B cell (primary cell): ENCODE data around the gene DNAH2. TPM values are rescaled to one million over a fixed set of nuclear protein-coding genes. Genes with fewer than 3 reads are reported as not detected.
A peak's percentile ranks its signal among the peaks of the same experiment; 100 is the strongest.

ENCODE experiments used
- ATAC-seq: fragments of 200-7000 bp; cut with Tn5 transposase; one replicate; pipeline ENCODE4 v1.10.0; 2021; ENCODE audit warnings: low read depth, mild to moderate bottlenecking, moderate number of reproducible peaks, moderate library complexity
- CTCF ChIA-PET: fragments of 350-600 bp; sonication (Branson Sonifier 250); formaldehyde crosslinking; loops from one replicate; lab custom pipeline; 2021; ENCODE audit warnings: antibody characterized with exemption, inconsistent platforms; lab: Charles Lee
- POLR2A ChIA-PET: fragments of 350-600 bp; sonication (Branson Sonifier 250); formaldehyde crosslinking; loops from one replicate; lab custom pipeline; 2021; ENCODE audit warnings: antibody characterized with exemption; lab: Charles Lee
- DNase-seq: peaks from one replicate; pipeline ENCODE4 v3.0.0; 2013
- H2AFZ ChIP-seq: 2 replicates; pipeline ENCODE4 v1.6.1; 2012; ENCODE audit warnings: mild to moderate bottlenecking, low read depth, low read length; ENCODE audit not compliant: insufficient read depth, poor library complexity, severe bottlenecking
- H3K27ac ChIP-seq, 2 donors: 1 replicate in 1 of 2; 2 replicates in 1 of 2; pipeline ENCODE4 v1.5.1; 2012 to 2013; ENCODE audit warnings: low read length in 2 of 2, mild to moderate bottlenecking in 2 of 2, moderate library complexity in 1 of 2
- H3K27me3 ChIP-seq, 4 experiments: fragments of 200-600 bp in 1 of 4; sonication (generic) in 1 of 4; replicated peaks in 1 of 4; 1 replicate in 2 of 4; 2 replicates in 2 of 4; pipeline versions ENCODE4 v1.6.1 to v1.7.0; 2013 to 2016; ENCODE audit warnings: low read length in 3 of 4, mild to moderate bottlenecking in 2 of 4, mixed read lengths in 1 of 4, moderate library complexity in 1 of 4; ENCODE audit not compliant: insufficient read depth in 4 of 4, control insufficient read depth in 3 of 4; ENCODE audit errors: control extremely low read depth in 1 of 4
- H3K36me3 ChIP-seq, 2 experiments: replicated peaks in 1 of 2; 1 replicate in 1 of 2; 2 replicates in 1 of 2; pipeline versions ENCODE4 v1.6.1 to v1.7.1; 2013; ENCODE audit warnings: low read length in 1 of 2; ENCODE audit not compliant: insufficient read depth in 2 of 2, control insufficient read depth in 1 of 2; ENCODE audit errors: control extremely low read depth in 1 of 2, extremely low read depth in 1 of 2
- H3K4me1 ChIP-seq, 2 donors: fragments of 200-600 bp in 1 of 2; sonication (generic) in 1 of 2; 1 replicate in 1 of 2; 2 replicates in 1 of 2; pipeline versions ENCODE4 v1.5.1 to v1.6.1; 2013 to 2017; ENCODE audit warnings: low read length in 2 of 2; ENCODE audit not compliant: control insufficient read depth in 2 of 2, insufficient read depth in 2 of 2
- H3K4me2 ChIP-seq: replicated peaks from 2 replicates; pipeline ENCODE3; 2012; ENCODE audit warnings: mild to moderate bottlenecking, low read depth, low read length; ENCODE audit not compliant: poor library complexity, severe bottlenecking
- H3K4me3 ChIP-seq, 5 experiments: fragments of 200-600 bp in 1 of 5; sonication (generic) in 1 of 5; 1 replicate in 3 of 5; 2 replicates in 2 of 5; pipeline versions ENCODE4 v1.5.1 to v1.7.0; 2011 to 2016; ENCODE audit warnings: low read length in 4 of 5, mild to moderate bottlenecking in 4 of 5, low read depth in 2 of 5, control low read depth in 1 of 5, moderate library complexity in 1 of 5; ENCODE audit not compliant: insufficient read depth in 1 of 5; ENCODE audit errors: control extremely low read depth in 1 of 5, extremely low read depth in 1 of 5
- H3K79me2 ChIP-seq: fragments of 200-600 bp; sonication (generic); one replicate; pipeline ENCODE4 v1.6.0; 2016; ENCODE audit warnings: low read length; ENCODE audit not compliant: control insufficient read depth, insufficient read depth
- H3K9ac ChIP-seq: fragments of 200-600 bp; sonication (generic); 2 replicates; pipeline ENCODE4 v1.6.1; 2017; ENCODE audit warnings: mild to moderate bottlenecking, low read length, moderate library complexity
- H3K9me3 ChIP-seq, 3 donors: one replicate each; pipeline versions ENCODE4 v1.6.1 to v1.7.1; 2013; ENCODE audit warnings: low read length in 2 of 3; ENCODE audit not compliant: control insufficient read depth in 2 of 3, insufficient read depth in 1 of 3; ENCODE audit errors: control extremely low read depth in 1 of 3
- H4K20me1 ChIP-seq: 2 replicates; pipeline ENCODE4 v1.6.0; 2012; ENCODE audit warnings: mild to moderate bottlenecking, low read length; ENCODE audit not compliant: insufficient read depth, control insufficient read depth, poor library complexity, severe bottlenecking
- H3K27ac Mint-ChIP-seq: one replicate; pipeline ENCODE4 v1.8.0; 2021; ENCODE audit warnings: mixed read lengths
- H3K27me3 Mint-ChIP-seq: one replicate; pipeline ENCODE4 v1.8.0; 2021; ENCODE audit warnings: mixed read lengths
- H3K4me1 Mint-ChIP-seq: one replicate; pipeline ENCODE4 v1.8.0; 2021; ENCODE audit warnings: mixed read lengths
- H3K4me3 Mint-ChIP-seq: one replicate; pipeline ENCODE4 v1.8.0; 2021; ENCODE audit warnings: mixed read lengths
- H3K9me3 Mint-ChIP-seq: one replicate; pipeline ENCODE4 v1.8.0; 2022; ENCODE audit warnings: mixed read lengths; ENCODE audit not compliant: insufficient read depth
- EZH2 ChIP-seq: IDR thresholded peaks from 2 replicates; pipeline ENCODE4 v1.6.1; 2012; ENCODE audit warnings: borderline replicate concordance, low read depth, mild to moderate bottlenecking, moderate library complexity, low read length; ENCODE audit not compliant: insufficient read depth, poor library complexity, severe bottlenecking
- WGBS: methylation state at CpG from one replicate; pipeline ENCODE4 v1.1.5; 2013; ENCODE audit warnings: missing lambda C conversion rate; ENCODE audit not compliant: insufficient coverage; 5-methylcytosine and 5-hydroxymethylcytosine counted together
- intact Hi-C: fragments of 100-400 bp; cut with micrococcal nuclease; formaldehyde crosslinking; loops from one replicate; pipeline ENCODE4 v1.10.0; 2022
- polyA plus RNA-seq: library from polyadenylated mRNA; depleted of rRNA; stranded (reverse); fragments of >200 nt; gene quantifications from 2 replicates; pipeline ENCODE4 v1.2.3, GENCODE V29; 2012
- total RNA-seq, 2 donors: library from RNA; stranded (reverse); fragments of 120-200 nt in 1 of 2; gene quantifications; 1 replicate in 1 of 2; 2 replicates in 1 of 2; pipeline versions ENCODE4 v1.2.3 to v1.2.4, GENCODE V29; 2013 to 2022
- TF ChIP-seq, protein P1 (sequence below): fragments of 200-600 bp; IDR thresholded peaks from one replicate; pipeline ENCODE4 v1.8.0; 2022; ENCODE audit warnings: antibody characterized with exemption, mild to moderate bottlenecking

The DNAH2 gene
- total and polyA plus RNA-seq, 2 donors (not counting 1 experiment from before 2014, with no cell fraction given): 0.03 TPM; not detected in 1

DNA sequence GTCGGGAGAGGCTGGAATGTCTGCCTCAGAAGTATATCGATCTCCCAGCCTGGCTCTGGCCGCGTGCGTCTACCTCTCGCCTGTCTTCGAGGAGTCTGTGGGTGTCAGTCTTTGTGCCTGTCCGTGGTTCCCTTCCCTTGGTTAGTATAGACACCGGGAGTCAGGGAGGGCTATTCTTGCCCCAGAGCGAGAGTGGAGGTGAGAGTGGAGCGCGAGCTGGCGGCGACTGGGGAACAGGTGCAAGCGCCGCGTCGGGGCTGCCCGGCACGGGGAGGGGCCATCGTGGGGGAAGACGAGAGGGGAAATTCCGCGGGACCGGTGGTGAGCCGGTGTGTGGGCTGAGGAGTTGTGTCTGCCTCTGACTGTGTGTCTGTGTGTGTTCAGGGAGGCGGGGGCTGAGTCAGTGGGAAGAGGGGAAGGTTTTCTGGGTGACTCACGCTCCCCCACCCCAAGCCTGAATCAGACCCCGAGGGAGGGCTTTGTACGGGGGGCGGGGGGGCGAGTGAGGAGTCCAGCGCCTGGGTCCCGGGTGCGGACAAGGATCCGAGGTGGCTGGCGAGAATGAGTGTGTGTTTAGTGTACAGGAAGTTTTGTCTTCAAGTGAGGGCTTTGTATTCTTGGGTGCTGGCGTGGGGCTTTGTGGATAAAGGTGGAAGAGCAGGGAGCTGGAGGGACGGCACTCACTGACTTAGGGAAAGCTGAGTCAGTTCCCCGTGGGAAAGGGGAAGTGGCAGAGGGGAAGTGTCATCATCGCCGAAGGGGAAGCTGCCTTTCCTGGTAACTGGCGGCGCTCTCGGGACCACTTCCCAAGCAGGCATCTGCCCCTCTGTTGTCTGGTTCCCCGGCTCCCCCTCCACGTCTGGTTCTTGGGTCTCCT, 125.1 kb downstream of the DNAH2 start:
- Mint-ChIP-seq H3K27me3 (no peaks in the 10 kb centered on the region), H3K9me3 (no peaks in the 10 kb centered on the region), H3K27ac (peak overlapping the region; percentile 100), H3K4me3 (peak overlapping the region; percentile 100), H3K4me1 (peaks cover 54% of the 10 kb centered on the region)
- Histone ChIP-seq H4K20me1 (peaks cover 52% of the 10 kb centered on the region), H3K27me3 (no peaks in the 10 kb centered on the region), H3K4me1 (peaks cover 34 to 67% of the 10 kb centered on the region in 2 donors), H2AFZ (no peak overlapping the region), H3K9me3 (no peaks in the 10 kb centered on the region), H3K79me2 (peaks cover 31% of the 10 kb centered on the region), H3K4me2 (peak overlapping the region; percentile 100), H3K27ac (peak overlapping the region; percentile 100), H3K36me3 (peaks cover 0 to 16% of the 10 kb centered on the region in 2 experiments), H3K9ac (peak overlapping the region; percentile 100), H3K4me3 (peak overlapping the region; percentile 72 to 95 (median 84))
- under 1% methylated on average over 43 of the region's 47 CpGs for WGBS
- peak; percentile 98 for DNase-seq
- TF ChIP-seq EZH2: no peak
- TF ChIP-seq, protein P1, sequence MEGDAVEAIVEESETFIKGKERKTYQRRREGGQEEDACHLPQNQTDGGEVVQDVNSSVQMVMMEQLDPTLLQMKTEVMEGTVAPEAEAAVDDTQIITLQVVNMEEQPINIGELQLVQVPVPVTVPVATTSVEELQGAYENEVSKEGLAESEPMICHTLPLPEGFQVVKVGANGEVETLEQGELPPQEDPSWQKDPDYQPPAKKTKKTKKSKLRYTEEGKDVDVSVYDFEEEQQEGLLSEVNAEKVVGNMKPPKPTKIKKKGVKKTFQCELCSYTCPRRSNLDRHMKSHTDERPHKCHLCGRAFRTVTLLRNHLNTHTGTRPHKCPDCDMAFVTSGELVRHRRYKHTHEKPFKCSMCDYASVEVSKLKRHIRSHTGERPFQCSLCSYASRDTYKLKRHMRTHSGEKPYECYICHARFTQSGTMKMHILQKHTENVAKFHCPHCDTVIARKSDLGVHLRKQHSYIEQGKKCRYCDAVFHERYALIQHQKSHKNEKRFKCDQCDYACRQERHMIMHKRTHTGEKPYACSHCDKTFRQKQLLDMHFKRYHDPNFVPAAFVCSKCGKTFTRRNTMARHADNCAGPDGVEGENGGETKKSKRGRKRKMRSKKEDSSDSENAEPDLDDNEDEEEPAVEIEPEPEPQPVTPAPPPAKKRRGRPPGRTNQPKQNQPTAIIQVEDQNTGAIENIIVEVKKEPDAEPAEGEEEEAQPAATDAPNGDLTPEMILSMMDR: no peak
- peak; percentile 37 for ATAC-seq
- CTCF ChIA-PET: interaction anchor here (0.9 to 5.7 kb wide), 8 partner anchors 8 to 73 kb away, joined by 3 to 53 read pairs (median 4); partner anchors contain the start of genes CYB5D1, KDM6B, NAA38 and RNF227
- intact Hi-C loops: loop anchor here (2.0 to 10.0 kb wide), 4 partner anchors 155 to 404 kb away; partner anchors contain the start of genes FXR2, TP53 and WRAP53
- POLR2A ChIA-PET: interaction anchor here (0.6 to 2.7 kb wide), 6 partner anchors 8 to 360 kb away, joined by 3 to 14 read pairs (median 4); partner anchors contain the start of genes CYB5D1, KDM6B, NAA38 and TP53
